KG1 (cell line): ENCODE data around the gene KRT35.
"Not testable (repeated sequence)": the region's sequence is repeated elsewhere in the genome, so short reads cannot be mapped to it uniquely, and the experiment has no call there.

Experiments
- DNase-seq: peaks from one replicate; lab custom pipeline; 2025; lab: John Stamatoyannopoulos, UW

KRT35 gene

GRCh38 chr17:41453066-41453465, 27.9 kb downstream of the KRT35 start:
- DNase-seq: no peak

- no peak for DNase-seq
These were observed 28.7 kb downstream of the KRT35 start for GRCh38 chr17:41452281-41452680.

GRCh38 chr17:41451154-41451728, 29.7 kb downstream of the KRT35 start:
- no peak for DNase-seq

- DNase-seq: no peak
These were observed 31.9 kb downstream of the KRT35 start for GRCh38 chr17:41449008-41449407.

GRCh38 chr17:41448506-41448905, 32.4 kb downstream of the KRT35 start:
- no peak for DNase-seq

GRCh38 chr17:41446806-41447205, 34.1 kb downstream of the KRT35 start:
- DNase-seq: no peak

GRCh38 chr17:41444640-41445039, 36.3 kb downstream of the KRT35 start:
- DNase-seq: no peak

- DNase-seq: no peak
These were observed 36.8 kb downstream of the KRT35 start for GRCh38 chr17:41444186-41444585.

GRCh38 chr17:41442739-41443138, 38.2 kb downstream of the KRT35 start:
- no peak for DNase-seq

GRCh38 chr17:41440531-41441033, 40.4 kb downstream of the KRT35 start, which contains the start of gene KRT38:
Gene KRT38, minus strand, starts transcription at chr17:41440983. Its CDS starts 62 bp downstream, at chr17:41440921.
- no peak for DNase-seq

GRCh38 chr17:41439375-41439774, 41.6 kb downstream of the KRT35 start:
- DNase-seq: no peak

- DNase-seq: no peak
These were observed 43.2 kb downstream of the KRT35 start for GRCh38 chr17:41437769-41438168.

- DNase-seq: no peak
These were observed 43.7 kb downstream of the KRT35 start for GRCh38 chr17:41437254-41437653.

- no peak for DNase-seq
These were observed 46.5 kb downstream of the KRT35 start for GRCh38 chr17:41434415-41434814.

GRCh38 chr17:41434005-41434404, 46.9 kb downstream of the KRT35 start:
- no peak for DNase-seq

GRCh38 chr17:41433586-41433985, 47.4 kb downstream of the KRT35 start:
- DNase-seq: no peak

- not testable (repeated sequence) for DNase-seq
These were observed 50.6 kb downstream of the KRT35 start for GRCh38 chr17:41430376-41430775.

- DNase-seq: no peak
These were observed 51.3 kb downstream of the KRT35 start for GRCh38 chr17:41429667-41430066.

- no peak for DNase-seq
These were observed 52.2 kb downstream of the KRT35 start for GRCh38 chr17:41428591-41429291.
